SU-DHL-6 (cell line): ENCODE measurements around the gene EIF2AK2.

Experiments
- EZH2phosphoT487 ChIP-seq: fragments of 200-600 bp; sonication (generic), shearing (Covaris generic); conservative IDR thresholded peaks from 2 replicates; pipeline ENCODE4 v1.6.1; 2018; ENCODE audit warnings: mild to moderate bottlenecking, antibody characterized with exemption, low read length, moderate library complexity, mixed read lengths
- TF ChIP-seq, protein P1 (sequence below): fragments of 200-600 bp; sonication (generic); IDR thresholded peaks from one replicate; pipeline ENCODE4 v1.5.1; 2017; ENCODE audit warnings: antibody characterized with exemption, mild to moderate bottlenecking, low read length, moderate library complexity; ENCODE audit not compliant: insufficient read depth, poor library complexity, severe bottlenecking

DNA sequence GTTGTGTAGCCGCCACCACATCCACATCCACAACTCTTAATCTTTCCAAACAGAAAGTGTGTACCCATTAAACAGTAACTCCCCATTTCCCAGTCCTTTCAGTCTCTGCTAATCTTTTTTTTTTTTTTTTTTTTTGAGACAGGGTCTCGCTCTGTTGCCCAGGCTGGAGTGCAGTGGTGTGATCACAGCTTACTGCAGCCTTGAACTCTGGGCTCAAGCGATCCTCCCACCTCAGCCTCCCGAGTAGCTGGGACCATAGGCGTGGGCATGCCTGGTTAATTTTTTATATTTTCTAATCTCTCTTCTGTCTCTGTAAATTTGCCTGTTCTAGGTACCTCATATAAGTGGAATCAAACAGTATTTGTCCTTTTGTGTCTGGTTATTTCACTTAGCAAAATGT, 3.6 kb downstream of the EIF2AK2 start:
- TF ChIP-seq, protein P1, sequence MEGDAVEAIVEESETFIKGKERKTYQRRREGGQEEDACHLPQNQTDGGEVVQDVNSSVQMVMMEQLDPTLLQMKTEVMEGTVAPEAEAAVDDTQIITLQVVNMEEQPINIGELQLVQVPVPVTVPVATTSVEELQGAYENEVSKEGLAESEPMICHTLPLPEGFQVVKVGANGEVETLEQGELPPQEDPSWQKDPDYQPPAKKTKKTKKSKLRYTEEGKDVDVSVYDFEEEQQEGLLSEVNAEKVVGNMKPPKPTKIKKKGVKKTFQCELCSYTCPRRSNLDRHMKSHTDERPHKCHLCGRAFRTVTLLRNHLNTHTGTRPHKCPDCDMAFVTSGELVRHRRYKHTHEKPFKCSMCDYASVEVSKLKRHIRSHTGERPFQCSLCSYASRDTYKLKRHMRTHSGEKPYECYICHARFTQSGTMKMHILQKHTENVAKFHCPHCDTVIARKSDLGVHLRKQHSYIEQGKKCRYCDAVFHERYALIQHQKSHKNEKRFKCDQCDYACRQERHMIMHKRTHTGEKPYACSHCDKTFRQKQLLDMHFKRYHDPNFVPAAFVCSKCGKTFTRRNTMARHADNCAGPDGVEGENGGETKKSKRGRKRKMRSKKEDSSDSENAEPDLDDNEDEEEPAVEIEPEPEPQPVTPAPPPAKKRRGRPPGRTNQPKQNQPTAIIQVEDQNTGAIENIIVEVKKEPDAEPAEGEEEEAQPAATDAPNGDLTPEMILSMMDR = no peak
- TF ChIP-seq EZH2phosphoT487 = no peak
